OCI-LY7 (cell line): ENCODE results near the gene XNDC1N. TPM values are rescaled to one million over a fixed set of nuclear protein-coding genes. Genes with fewer than 3 reads are reported as not detected.

Experiments
- BruUV-seq: library from RNA; stranded (reverse); fragments of 400-500 nt; replicated peaks from 2 replicates; lab custom pipeline; 2021; lab: Mats Ljungman, UMichigan
- CTCF ChIA-PET: fragments of 300-600 bp; sonication (Branson Sonifier 250); formaldehyde crosslinking; loops from one replicate; lab custom pipeline; 2022; ENCODE audit warnings: antibody characterized with exemption; ENCODE audit not compliant: unreplicated experiment; lab: Charles Lee
- POLR2A ChIA-PET: fragments of 300-600 bp; sonication (Branson Sonifier 250); formaldehyde crosslinking; loops from one replicate; lab custom pipeline; 2022; ENCODE audit warnings: antibody characterized with exemption; lab: Charles Lee
- DNase-seq: peaks from one replicate; pipeline ENCODE4 v3.0.0-alpha.2; 2015; ENCODE audit warnings: low spot score
- H2AFZ ChIP-seq: fragments of 200-600 bp; sonication (generic), shearing (Covaris generic); 2 replicates; pipeline ENCODE4 v1.6.1; 2014; ENCODE audit warnings: mild to moderate bottlenecking, antibody characterized with exemption, low read length, moderate library complexity
- H3K27ac ChIP-seq: fragments of 200-600 bp; sonication (generic); 2 replicates; pipeline ENCODE4 v1.5.1; 2014; ENCODE audit warnings: mixed run types, low read depth, mild to moderate bottlenecking, moderate library complexity, low read length, inconsistent platforms; ENCODE audit not compliant: poor library complexity, severe bottlenecking
- H3K36me3 ChIP-seq: fragments of 200-600 bp; sonication (generic); 2 replicates; pipeline ENCODE4 v1.6.1; 2014; ENCODE audit warnings: mild to moderate bottlenecking, antibody characterized with exemption, low read length, moderate library complexity, mixed read lengths; ENCODE audit not compliant: insufficient read depth
- H3K4me1 ChIP-seq: fragments of 200-600 bp; sonication (generic); 2 replicates; pipeline ENCODE4 v1.5.1; 2014; ENCODE audit warnings: mild to moderate bottlenecking, low read length; ENCODE audit not compliant: insufficient read depth, poor library complexity, severe bottlenecking
- H3K4me2 ChIP-seq: fragments of 200-600 bp; sonication (generic); 2 replicates; pipeline ENCODE4 v1.6.1; 2014; ENCODE audit warnings: mild to moderate bottlenecking, low read length
- H3K4me3 ChIP-seq: fragments of 200-600 bp; sonication (generic); 2 replicates; pipeline ENCODE4 v1.5.1; 2014; ENCODE audit warnings: mild to moderate bottlenecking, low read depth, low read length; ENCODE audit not compliant: poor library complexity, severe bottlenecking
- H3K79me2 ChIP-seq: fragments of 200-600 bp; sonication (generic); 2 replicates; pipeline ENCODE4 v1.6.1; 2016; ENCODE audit warnings: low read depth, mild to moderate bottlenecking, low read length, moderate library complexity, mixed read lengths; ENCODE audit not compliant: insufficient read depth
- H3K9me2 ChIP-seq: fragments of 200-600 bp; sonication (generic); 2 replicates; pipeline ENCODE4 v1.6.1; 2016; ENCODE audit warnings: mild to moderate bottlenecking, low read length, mixed read lengths; ENCODE audit not compliant: insufficient read depth
- H3K9me3 ChIP-seq: fragments of 200-600 bp; sonication (generic); 2 replicates; pipeline ENCODE4 v1.6.1; 2014; ENCODE audit warnings: mild to moderate bottlenecking, mixed run types, low read length, mixed read lengths
- H4K20me1 ChIP-seq: fragments of 200-600 bp; sonication (generic); 2 replicates; pipeline ENCODE4 v1.6.1; 2014; ENCODE audit warnings: mild to moderate bottlenecking, antibody characterized with exemption, low read length, moderate library complexity, mixed read lengths; ENCODE audit not compliant: insufficient read depth
- CTCF ChIP-seq: fragments of 200-600 bp; sonication (generic); conservative IDR thresholded peaks from 2 replicates; pipeline ENCODE4 v1.5.1; 2014; ENCODE audit warnings: mild to moderate bottlenecking, antibody characterized with exemption, low read length, moderate library complexity, mixed read lengths
- EZH2phosphoT487 ChIP-seq: fragments of 200-600 bp; sonication (generic); IDR thresholded peaks from 2 replicates; pipeline ENCODE4 v1.6.1; 2018; ENCODE audit warnings: low read depth, borderline replicate concordance, mild to moderate bottlenecking, mixed run types, antibody characterized with exemption, low read length, moderate library complexity, mixed read lengths
- intact Hi-C: fragments of 100-400 bp; cut with micrococcal nuclease; formaldehyde crosslinking; loops from one replicate; pipeline ENCODE4 v1.10.0; 2022; ENCODE audit not compliant: unreplicated experiment
- total RNA-seq, 2 experiments: library from RNA; depleted of rRNA in 1 of 2; stranded (reverse); fragments of >200 nt in 1 of 2; shearing (Covaris generic) in 1 of 2; gene quantifications; 2 replicates each; pipeline ENCODE4 v1.2.3, GENCODE V29; 2014 to 2022

XNDC1N gene
- total RNA-seq, 2 experiments from 2014 or later: 32.2 to 33.4 TPM

- H3K4me1 ChIP-seq: peaks cover 8% of the 10 kb centered on the region
- no peak for TF ChIP-seq EZH2phosphoT487
- no peak for TF ChIP-seq CTCF
- H4K20me1 ChIP-seq: no peaks in the 10 kb centered on the region
- peak overlapping the region; percentile 17; the same call in 1 of the 2 replicates for H3K4me2 ChIP-seq
- no peak overlapping the region for H2AFZ ChIP-seq
- H3K9me3 ChIP-seq: no peaks in the 10 kb centered on the region
- ChIA-PET CTCF (no interaction called here), POLR2A (no interaction called here)
- H3K27ac ChIP-seq: no peak overlapping the region
- no peaks in the 10 kb centered on the region for H3K9me2 ChIP-seq
- intact Hi-C loops: no loop called here
- DNase-seq: peak; percentile 18
- no TSS peak for BruUV-seq
- H3K4me3 ChIP-seq: no peak overlapping the region
- H3K79me2 ChIP-seq: no peaks in the 10 kb centered on the region
- peaks cover 64% of the 10 kb centered on the region for H3K36me3 ChIP-seq
These were observed 34.1 kb upstream of the XNDC1N start for GRCh38 chr11:71962428-71963038.

GRCh38 chr11:71955898-71956456, 27.6 kb upstream of the XNDC1N start:
- intact Hi-C loops: no loop called here
- Histone ChIP-seq H3K9me2 (no peaks in the 10 kb centered on the region), H2AFZ (no peak overlapping the region), H3K36me3 (peaks cover 13% of the 10 kb centered on the region), H3K4me1 (peaks cover 8% of the 10 kb centered on the region), H3K4me3 (no peak overlapping the region), H3K79me2 (0 out of 2 replicates have a peak, but pooled peaks cover 9% of the 10 kb centered on the region), H3K27ac (no peak overlapping the region), H4K20me1 (no peaks in the 10 kb centered on the region; the same call in 1 of the 2 replicates), H3K9me3 (no peaks in the 10 kb centered on the region), H3K4me2 (no peak overlapping the region)
- TF ChIP-seq CTCF: no peak
- TF ChIP-seq EZH2phosphoT487: no peak
- ChIA-PET CTCF (no interaction called here), POLR2A (interaction anchor here (0.6 to 1.8 kb wide), 5 partner anchors 10 to 115 kb away, joined by 3 to 6 read pairs (median 3); partner anchors contain the start of gene RNF121)
- BruUV-seq: no TSS peak
- DNase-seq: no peak

- H3K79me2 ChIP-seq: 0 out of 2 replicates have a peak, but pooled peaks cover 9% of the 10 kb centered on the region
- ChIA-PET CTCF (no interaction called here), POLR2A (no interaction called here)
- H3K4me1 ChIP-seq: peaks cover 12% of the 10 kb centered on the region
- no peak overlapping the region for H3K4me3 ChIP-seq
- intact Hi-C loops: no loop called here
- no peak for TF ChIP-seq EZH2phosphoT487
- TF ChIP-seq CTCF: no peak
- no peak for DNase-seq
- no peaks in the 10 kb centered on the region; the same call in 1 of the 2 replicates for H4K20me1 ChIP-seq
- no peak overlapping the region for H3K27ac ChIP-seq
- no peaks in the 10 kb centered on the region for H3K36me3 ChIP-seq
- H2AFZ ChIP-seq: no peak overlapping the region
- no peaks in the 10 kb centered on the region for H3K9me3 ChIP-seq
- no TSS peak for BruUV-seq
- no peaks in the 10 kb centered on the region for H3K9me2 ChIP-seq
- no peak overlapping the region for H3K4me2 ChIP-seq
These were observed 23.4 kb upstream of the XNDC1N start for GRCh38 chr11:71951741-71952310.
